Sigmoid colon (tissue), 4 donors: Measurements from ENCODE around the gene UCN2.

Experiments
- CTCF ChIP-seq, 4 experiments: fragments of 450-650 bp in 3 of 4; fragments of 200-600 bp in 1 of 4; IDR thresholded peaks; one replicate each; pipeline ENCODE4 v1.5.1; 2016 to 2019; ENCODE audit warnings: antibody characterized with exemption in 4 of 4, mild to moderate bottlenecking in 3 of 4, moderate library complexity in 2 of 4
- EP300 ChIP-seq, 4 donors: sonication (generic); formaldehyde crosslinking; IDR thresholded peaks; one replicate each; pipeline ENCODE4 v1.6.1; 2017; ENCODE audit warnings: antibody characterized with exemption in 4 of 4
- POLR2A ChIP-seq, 2 donors: fragments of 450-650 bp; IDR thresholded peaks; one replicate each; pipeline ENCODE4 v1.6.1; 2016; ENCODE audit warnings: antibody characterized with exemption in 2 of 2, mild to moderate bottlenecking in 2 of 2, moderate library complexity in 2 of 2
- POLR2AphosphoS5 ChIP-seq, 4 donors: sonication (generic); formaldehyde crosslinking; IDR thresholded peaks; one replicate each; pipeline ENCODE4 v1.6.1; 2017; ENCODE audit warnings: antibody characterized with exemption in 4 of 4

GRCh38 chr3:48516571-48516970 is 47.0 kb downstream of the UCN2 start:
- TF ChIP-seq CTCF (IDR thresholded peaks at IDR 0.05), result no peak
- TF ChIP-seq POLR2AphosphoS5 (IDR thresholded peaks at IDR 0.05), result no peak
- no peak for TF ChIP-seq POLR2A (IDR thresholded peaks at IDR 0.05)
- no peak for TF ChIP-seq EP300 (IDR thresholded peaks at IDR 0.05)
